NK-92 (cell line): ENCODE data around the gene INMT.
"Not testable (repeated sequence)": the region's sequence is repeated elsewhere in the genome, so short reads cannot be mapped to it uniquely, and the experiment has no call there.

Source experiments
- DNase-seq: peaks from one replicate; lab custom pipeline; 2025; ENCODE audit not compliant: unreplicated experiment; lab: John Stamatoyannopoulos, UW

The INMT gene

DNA sequence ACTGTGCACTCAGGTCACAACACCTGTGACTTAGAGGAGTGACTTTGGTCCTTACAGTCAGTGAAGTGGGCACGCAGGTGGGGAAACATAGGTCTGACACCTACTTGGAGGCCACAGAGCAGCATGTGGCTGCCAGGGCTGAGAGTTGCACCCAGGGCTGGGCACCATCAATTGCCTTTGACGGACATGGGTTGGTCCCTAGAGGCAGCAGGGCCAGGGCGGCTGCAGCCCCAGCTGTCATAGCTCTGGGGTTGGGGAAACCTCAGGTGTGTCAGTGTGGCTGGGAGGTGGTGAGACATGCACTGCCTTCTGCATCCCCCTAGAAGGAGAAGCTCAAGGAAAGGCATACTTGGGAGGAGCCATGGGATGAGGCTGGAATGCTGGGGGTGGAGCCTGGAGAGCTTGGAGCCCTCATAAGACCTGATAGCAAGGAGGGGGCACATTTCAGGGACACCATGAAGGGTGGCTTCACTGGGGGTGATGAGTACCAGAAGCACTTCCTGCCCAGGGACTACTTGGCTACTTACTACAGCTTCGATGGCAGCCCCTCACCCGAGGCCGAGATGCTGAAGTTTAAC, at the start of gene INMT:
TSS of gene INMT (plus strand) at position 440 of the 578 bp plus-strand sequence. CDS start at position 456, 16 bp downstream.
- no peak for DNase-seq

DNA sequence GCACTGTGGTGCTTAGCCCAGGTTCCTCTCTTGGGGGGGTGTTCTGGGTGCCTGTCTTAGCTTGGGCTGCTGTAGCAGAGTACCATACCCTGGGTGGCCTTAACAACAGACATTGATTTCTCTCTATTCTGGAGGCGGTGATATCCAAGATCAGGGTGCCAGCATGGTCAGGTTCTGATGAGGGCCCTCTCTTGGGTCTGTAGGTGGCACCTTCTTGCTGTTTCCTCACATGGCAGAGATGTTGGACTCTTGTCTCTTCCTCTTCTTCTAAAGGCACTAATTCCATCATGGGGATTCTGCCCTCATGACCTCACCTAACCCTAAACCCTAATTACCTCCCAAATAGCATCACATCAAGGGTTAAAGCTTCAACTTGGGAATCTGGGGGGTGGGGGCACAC, 49.7 kb upstream of the INMT start:
- DNase-seq, result no peak

- DNase-seq, result no peak
These were observed 48.2 kb upstream of the INMT start for GRCh38 chr7:30703756-30704155.

- no peak for DNase-seq
These were observed 46.9 kb upstream of the INMT start for GRCh38 chr7:30705008-30705407.

DNA sequence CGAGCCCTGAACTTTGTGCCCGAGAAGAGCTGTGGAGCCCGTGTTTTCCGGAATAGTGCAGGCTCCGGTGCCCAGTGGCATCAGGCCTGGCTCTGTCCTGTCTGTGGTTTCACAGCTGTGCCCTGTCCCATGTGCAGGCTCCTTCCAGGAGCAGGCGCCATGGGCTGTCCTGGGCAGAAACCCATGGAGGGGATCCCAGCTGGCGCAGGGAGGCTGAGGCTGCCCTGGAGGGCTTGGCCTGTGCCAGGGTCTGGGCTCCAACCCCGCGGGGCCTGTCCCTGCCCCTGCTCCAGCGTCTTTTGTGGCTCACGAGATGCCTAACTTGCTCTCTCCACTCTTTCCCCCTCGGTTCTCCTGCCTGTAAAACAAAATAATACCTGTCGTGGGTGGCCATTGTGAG, 46.3 kb upstream of the INMT start:
- DNase-seq, result no peak

DNA sequence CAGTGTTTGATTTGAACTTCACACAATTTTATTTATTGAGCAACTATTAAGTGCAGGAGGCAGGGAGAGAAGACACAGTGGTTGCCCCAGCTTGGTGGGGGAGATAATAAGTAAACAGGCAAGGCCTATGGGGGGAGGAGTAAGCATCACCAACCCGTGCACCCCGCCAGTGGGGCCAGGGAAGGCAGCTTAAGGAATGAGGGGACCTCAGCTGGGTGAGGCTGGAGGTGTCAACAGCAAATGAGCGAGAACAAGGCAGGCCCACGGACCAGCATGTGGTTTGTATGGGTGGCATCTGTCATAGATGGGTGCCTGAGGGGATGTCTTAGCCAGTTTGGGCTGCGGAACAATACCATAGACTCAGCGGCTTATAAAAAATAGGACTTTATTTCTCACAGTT, 45.6 kb upstream of the INMT start:
- DNase-seq, result no peak

- no peak for DNase-seq
These were observed 45.0 kb upstream of the INMT start for GRCh38 chr7:30706908-30707307.

GRCh38 chr7:30707391-30708357, 44.3 kb upstream of the INMT start:
- no peak for DNase-seq

GRCh38 chr7:30708412-30708811, 43.5 kb upstream of the INMT start:
- DNase-seq, result no peak

DNA sequence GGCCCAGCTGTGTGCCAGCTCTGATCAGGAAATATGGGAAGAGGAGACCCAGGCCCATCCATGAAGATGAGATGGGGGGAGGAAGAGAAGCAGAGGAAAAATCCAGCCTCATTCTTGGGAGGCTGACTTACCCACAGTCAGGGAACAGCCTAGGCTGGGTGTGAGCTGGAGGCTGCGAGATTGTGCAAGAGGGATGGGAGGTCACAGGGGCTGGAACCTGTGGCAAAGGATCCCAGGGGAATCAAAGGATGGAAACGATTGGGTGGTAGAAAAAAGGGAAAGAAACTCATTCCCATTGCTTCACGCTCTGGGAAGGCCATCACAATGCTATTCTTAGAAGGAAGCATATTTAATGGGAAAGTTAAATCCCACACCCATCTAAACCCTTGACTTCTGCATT, 43.0 kb upstream of the INMT start:
- DNase-seq, result no peak

GRCh38 chr7:30709549-30709948, 42.4 kb upstream of the INMT start:
- DNase-seq, result no peak

DNA sequence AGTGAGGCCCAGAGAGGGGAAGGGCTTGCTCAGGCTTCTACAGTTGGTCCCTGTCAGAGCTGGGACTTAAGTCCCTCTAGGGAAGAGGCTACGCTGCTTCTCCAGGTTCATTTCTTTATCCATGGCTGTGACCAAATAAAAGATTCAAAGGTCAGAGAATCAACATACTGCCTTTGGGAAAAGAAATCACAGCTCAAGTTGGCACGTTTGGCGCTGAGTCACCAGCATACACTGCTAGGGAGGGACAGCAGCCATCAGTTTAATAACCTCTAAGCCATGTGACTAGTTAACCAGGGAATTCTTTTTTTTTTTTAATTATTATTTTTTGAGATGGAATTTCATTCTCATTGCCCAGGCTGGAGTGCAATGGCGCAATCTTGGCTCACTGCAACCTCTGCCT, 41.3 kb upstream of the INMT start:
- DNase-seq, result no peak

DNA sequence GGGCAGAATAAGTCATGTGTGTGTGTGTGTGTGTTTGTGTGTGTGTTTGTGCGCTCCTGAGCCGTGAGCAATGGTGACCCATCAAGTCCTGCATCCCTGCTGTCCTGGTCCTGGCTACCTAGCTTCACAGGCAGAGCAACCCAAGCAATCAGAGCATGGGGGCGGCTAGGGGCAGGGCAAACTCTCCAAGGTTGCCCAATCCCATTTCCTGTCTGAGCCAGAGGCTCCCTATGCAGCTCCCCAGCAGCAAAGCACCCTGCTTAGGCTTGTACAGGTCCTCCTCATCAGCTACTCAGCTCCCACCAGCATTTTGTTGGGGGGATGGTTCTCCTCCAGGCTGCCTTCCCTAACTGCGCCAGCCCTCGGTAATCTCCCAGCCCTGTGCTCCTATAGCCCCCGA, 38.5 kb upstream of the INMT start:
- DNase-seq, result no peak

GRCh38 chr7:30714129-30714528, 37.8 kb upstream of the INMT start:
- no peak for DNase-seq

DNA sequence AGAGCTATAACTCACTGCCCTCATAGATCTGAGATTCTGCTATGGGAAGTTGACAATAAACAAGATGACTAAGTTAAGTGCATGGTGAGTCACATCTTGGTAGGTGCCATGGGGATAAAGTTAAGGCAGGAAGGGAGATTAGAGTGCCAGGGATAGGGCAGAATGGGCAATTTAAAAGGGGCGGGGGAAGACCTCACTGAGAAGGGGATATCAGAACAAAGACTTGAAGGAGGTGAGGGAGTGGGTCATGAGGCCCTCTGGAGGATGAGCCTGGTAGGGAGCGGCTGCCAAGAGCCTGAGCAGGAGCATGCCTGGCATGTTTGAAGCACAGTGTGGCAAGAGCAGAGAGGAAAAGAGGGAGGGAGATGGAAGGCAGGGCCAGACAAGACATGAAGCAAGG, 34.8 kb upstream of the INMT start:
- DNase-seq, result no peak

- DNase-seq, result not testable (repeated sequence)
These were observed 32.5 kb upstream of the INMT start for GRCh38 chr7:30719434-30719833.

GRCh38 chr7:30721211-30721610, 30.7 kb upstream of the INMT start:
- DNase-seq, result no peak

DNA sequence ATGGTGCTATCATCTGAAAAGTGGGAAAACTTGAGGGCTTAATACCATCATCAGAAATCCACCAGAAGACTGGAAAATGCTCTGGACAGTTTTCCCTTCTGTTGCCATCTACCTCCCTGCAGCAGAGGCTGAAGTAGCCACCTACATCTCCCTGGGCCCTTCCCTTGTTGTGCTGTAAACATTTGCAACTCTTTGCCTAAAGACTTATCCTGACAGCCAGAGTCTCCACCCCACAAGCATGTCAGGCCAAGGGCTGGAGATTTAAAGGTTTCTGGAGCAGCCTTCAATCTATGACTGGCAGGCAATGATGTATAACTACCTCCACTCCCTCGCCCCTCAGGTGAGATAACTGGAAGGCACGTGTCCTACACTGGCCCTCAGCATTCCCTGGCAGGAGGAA, 29.7 kb upstream of the INMT start:
- no peak for DNase-seq

- no peak for DNase-seq
These were observed 29.3 kb upstream of the INMT start for GRCh38 chr7:30722671-30723070.

GRCh38 chr7:30723776-30724175, 28.2 kb upstream of the INMT start:
- no peak for DNase-seq

- DNase-seq, result no peak
These were observed 25.5 kb upstream of the INMT start for GRCh38 chr7:30726296-30727006.
